Activated CD4-positive, CD25-positive, alpha-beta regulatory T cell treated with anti-CD3 and anti-CD28 coated beads, Interleukin-2, amount 50 U/mL, for 16 hours (primary cell): ENCODE results near the gene KCNN1.

Experiments
- DNase-seq: peaks from one replicate; pipeline ENCODE4 v3.0.0-alpha.2; 2020; ENCODE audit warnings: low read depth, low spot score

The KCNN1 gene

GRCh38 chr19:17947815-17948513 is 18.9 kb upstream of the KCNN1 start:
- DNase-seq: peak; percentile 86

- DNase-seq: no peak
These were observed 18.4 kb upstream of the KCNN1 start for GRCh38 chr19:17948514-17948900.

DNA sequence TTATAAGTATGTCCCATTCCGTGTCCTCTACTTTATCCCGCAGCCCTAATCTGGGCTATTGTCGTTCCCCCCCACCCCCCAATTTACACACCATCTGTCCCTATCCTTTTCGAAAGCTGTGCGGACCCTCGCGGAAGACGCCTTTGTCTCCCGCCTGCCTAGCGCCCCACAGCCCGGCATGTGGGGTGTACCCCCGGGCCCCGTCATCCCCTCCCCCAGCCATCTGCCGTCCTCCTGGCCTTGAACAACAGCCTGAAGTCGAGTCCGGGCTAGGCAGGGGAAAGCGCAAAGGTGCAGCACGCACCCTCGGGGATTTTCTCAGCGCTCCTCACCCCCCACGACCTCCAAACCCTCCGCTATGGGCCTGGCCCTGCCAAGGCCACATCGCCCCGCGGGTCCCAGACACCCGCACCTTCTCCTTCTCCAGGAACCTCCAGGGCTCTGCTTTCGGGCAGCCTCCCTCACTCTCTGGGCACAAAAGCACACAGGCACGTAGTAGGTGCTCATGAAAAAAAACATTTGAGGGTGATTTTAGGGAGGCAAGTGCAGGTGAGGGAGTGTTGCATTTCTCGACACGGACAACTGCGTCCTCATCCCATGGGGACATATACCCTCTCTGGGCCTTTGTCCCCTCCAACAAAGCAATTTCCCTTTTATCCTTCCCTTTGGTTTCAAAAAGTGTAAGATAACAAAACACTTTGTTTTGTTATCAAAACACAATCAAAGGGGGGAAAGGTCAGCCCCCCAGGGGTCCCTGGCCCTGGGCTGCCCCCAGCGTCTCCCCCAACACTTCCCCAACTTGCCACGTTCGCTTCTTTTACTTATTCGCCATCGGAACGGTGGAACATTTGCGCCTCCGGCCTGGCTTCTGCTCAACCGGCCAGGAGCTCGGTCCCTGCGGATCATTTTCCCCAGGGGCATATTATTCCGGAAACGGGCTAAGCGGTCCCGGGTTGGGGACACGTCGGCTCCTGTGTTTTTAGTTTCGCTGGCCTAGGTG is 17.7 kb upstream of the KCNN1 start:
- no peak for DNase-seq

DNA sequence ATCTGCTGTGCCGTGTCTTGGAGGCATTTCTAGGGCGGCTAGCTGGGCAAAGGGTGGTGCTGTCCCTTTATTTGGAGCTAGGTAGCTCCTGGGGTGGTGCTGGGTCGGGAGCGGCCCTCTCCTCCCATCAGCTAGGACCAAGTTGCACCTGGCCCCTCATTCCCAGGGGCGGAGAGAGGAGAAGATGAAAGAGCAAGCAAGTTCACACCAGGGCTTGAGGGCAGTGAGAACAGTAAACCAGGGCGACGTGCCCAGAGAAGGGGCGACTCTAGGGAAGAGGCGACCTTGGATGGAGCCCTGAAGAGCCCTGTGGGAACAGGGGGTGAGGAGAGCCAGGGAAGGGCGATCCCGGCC is 17.0 kb upstream of the KCNN1 start:
- no peak for DNase-seq

- peak; percentile 19 for DNase-seq
These were observed 16.4 kb upstream of the KCNN1 start for GRCh38 chr19:17950310-17951156.

- DNase-seq: no peak
These were observed 15.5 kb upstream of the KCNN1 start for GRCh38 chr19:17951157-17951989.

GRCh38 chr19:17951990-17952976 is 14.6 kb upstream of the KCNN1 start:
- DNase-seq: no peak

- no peak for DNase-seq
These were observed 13.5 kb upstream of the KCNN1 start for GRCh38 chr19:17953316-17953801.

- DNase-seq: no peak
These were observed 13.0 kb upstream of the KCNN1 start for GRCh38 chr19:17953869-17954268.

DNA sequence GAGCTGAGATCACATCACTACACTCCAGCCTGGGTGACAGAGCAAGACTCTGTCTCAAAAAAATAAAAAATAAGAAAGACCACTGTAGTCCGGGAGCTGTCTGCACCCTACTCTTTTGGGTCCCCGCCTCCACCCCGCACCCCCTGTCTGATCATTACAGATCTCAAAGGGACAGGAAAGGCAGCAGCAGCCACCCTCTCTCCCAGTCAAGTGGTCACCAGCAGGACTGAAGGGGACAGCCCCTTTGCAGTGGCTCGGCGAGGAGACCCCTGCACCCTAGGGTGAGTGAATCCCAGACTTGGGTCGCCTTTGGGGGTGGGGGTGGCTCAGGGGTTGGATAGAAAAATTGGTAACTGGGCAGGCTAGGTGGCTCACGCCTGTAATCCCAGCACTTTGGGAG is 12.5 kb upstream of the KCNN1 start:
- no peak for DNase-seq

GRCh38 chr19:17957149-17957849 is 9.6 kb upstream of the KCNN1 start:
- DNase-seq: no peak

DNA sequence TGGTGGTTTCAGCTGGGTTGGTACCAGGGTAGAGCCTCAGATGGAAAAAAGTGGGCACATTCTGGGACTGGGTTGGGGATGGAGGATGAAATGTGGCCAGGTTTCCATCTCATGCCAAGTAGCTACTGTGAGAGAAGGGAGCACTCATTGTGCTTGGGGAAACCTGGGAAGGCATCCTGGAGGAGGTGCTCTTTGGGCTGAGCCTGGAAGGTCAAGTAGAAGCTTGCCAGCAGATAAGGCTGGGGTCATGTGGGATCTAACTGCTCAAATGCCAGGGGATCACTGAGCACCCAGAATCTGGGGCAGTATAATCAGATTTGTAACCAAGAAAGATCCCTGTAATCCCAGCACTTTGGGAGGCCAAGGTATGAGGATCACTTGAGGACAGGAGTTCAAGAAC is 9.0 kb upstream of the KCNN1 start:
- DNase-seq: no peak

DNA sequence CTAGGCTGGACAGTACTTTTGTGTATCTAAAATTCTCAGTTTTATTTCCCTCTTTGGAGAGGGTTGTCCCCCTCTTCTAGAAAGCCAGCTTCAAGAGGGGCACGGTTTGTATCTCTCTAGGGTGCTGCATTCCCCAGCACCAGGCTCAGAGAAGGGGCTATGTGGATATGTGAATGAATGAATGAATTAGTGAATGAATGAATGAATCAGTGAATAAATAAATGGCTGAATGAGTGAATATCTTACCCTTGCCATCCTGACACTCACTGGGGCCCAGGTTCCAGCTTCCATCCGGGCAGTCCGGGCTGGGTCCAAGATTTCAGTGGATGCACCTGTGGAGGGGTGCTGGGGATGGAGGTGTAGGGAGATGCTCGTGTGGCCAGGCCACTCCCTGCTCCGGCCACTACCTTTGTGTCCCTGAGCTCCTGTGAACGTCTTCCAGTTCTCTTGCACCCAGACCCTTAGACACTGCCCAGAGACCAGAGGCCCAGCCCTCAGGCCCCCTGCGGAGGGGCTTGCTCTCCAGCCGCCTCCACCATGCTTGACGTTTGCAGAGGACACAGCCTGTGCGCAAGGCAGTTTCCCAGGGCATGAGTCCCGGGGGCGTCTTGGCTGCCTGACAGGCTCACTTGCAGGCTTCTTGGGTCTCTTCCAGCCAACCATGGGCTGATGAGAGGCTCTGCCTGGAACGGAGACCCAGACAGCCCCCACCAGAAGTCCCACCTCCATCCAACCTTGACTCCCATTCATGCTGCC is 2.8 kb upstream of the KCNN1 start:
- no peak for DNase-seq

DNA sequence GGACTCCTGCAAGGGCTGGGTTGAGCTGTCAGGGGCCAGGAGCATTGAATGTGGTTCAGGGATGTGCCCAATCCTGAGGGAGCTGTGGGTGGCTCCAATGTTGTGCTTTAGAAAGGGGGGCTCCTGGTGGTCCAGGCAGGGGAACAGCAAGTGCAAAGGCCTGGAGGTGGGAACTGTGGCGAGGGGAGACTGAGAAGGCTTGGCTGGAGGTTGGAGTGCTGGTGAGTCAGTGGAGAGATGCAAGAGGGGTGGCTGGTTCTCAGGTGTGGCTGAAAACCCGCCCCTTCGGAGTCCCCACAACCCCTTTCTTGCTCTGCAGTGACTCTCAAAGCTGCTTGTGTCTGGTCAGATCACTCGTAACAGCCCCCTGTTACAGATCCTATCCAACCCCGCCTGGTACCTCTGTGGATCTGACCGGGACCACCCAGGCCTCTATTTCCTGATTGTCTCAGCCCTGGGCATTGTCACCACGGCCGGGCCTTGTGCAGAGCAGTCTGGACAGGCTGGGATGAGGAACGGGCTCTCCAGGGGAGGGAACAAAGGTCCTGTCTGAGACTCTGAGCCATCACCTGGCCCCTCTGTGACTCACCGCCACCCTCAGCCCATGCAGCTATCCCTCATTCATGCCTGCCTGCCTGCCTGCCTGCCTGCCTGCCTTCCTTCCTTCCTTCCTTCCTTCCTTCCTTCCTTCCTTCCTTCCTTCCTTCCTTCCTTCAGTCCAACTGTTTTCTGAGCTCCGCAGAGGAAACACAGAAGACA is 1.4 kb upstream of the KCNN1 start:
- DNase-seq: no peak

GRCh38 chr19:17966129-17966483 is 801 bp upstream of the KCNN1 start:
- no peak for DNase-seq

DNA sequence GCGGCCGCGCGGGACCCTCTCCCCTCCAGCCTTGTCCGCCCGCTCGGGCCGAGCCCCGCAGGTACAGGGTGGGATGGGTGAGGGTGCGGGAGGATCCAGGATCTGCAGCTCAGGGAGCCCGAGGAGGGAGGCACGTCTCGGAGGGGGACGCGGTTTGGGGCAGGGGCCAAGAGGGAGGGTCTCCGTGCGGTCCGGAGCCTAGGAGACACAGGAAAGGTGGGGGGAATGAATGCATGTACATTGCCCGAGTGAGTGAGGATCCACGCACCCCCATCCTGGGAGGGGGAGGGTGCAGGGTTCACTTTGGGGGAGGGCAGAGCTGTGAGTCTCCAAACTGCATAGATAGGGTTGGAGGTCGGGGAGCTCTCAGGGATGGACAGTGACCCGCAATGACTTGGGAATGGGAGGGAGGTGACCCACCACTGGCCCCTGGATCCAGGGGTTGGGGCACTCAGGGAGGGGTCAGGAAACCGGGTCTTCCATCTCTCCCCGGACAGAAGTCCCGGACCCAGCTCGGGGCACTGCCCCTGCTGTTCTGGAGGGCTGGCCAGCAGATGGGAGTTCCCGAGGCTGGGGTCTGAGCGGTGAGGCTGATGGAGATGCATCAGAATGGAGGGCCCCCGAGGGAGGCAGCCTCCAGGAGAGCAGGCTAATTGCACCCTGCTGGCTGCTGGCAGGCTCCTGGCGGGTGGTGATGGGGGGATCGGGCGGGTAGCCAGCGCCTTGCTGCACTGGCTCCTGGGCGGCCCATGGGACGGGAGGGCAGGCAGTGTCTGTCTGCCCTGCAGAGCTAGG is 547 bp downstream of the KCNN1 start:
- no peak for DNase-seq

DNA sequence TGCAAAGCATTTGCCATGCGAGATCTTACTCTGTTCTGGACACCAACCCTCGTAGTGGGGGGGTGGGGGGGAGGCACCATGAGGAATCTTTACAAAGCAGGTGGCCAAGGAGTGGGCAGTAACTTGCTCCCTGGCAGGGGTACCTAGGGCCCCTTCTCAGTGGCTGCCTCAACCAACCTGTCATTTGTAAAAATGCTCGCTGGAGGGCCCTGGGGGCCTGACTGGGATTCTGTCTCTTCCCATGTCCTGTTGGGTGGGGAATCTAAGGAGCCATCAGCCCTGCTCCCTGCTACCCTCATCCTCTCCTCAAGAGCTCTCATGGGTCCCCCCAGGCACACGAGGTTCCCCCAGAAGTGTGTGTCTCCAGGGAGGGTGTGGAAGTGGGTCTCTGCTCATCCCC is 1.5 kb downstream of the KCNN1 start:
- DNase-seq: no peak
